Epithelial cell of proximal tubule (primary cell): Measurements from ENCODE around the gene ZNF205. TPM values are rescaled to one million over a fixed set of nuclear protein-coding genes. Genes with fewer than 3 reads are reported as not detected.
"Not testable (repeated sequence)": the region's sequence is repeated elsewhere in the genome, so short reads cannot be mapped to it uniquely, and the experiment has no call there.

Experiments
- DNase-seq: peaks from one replicate; pipeline ENCODE4 v3.0.0-alpha.2; 2011; ENCODE audit warnings: low read depth
- H3K4me3 ChIP-seq: 2 replicates; pipeline ENCODE4 v1.5.1; 2011; ENCODE audit warnings: low read depth, mild to moderate bottlenecking, low read length
- total RNA-seq: library from RNA; depleted of rRNA; stranded (reverse); fragments of >200 nt; gene quantifications from 2 replicates; pipeline ENCODE4 v1.2.3, GENCODE V29; 2015
- TF ChIP-seq, protein P1 (sequence below): conservative IDR thresholded peaks from 2 replicates; pipeline ENCODE4 v1.5.1; 2012; ENCODE audit warnings: low read depth, mild to moderate bottlenecking, low read length

The ZNF205 gene
- total RNA-seq, 1 donor from 2014 or later, result 15.8 TPM

DNA sequence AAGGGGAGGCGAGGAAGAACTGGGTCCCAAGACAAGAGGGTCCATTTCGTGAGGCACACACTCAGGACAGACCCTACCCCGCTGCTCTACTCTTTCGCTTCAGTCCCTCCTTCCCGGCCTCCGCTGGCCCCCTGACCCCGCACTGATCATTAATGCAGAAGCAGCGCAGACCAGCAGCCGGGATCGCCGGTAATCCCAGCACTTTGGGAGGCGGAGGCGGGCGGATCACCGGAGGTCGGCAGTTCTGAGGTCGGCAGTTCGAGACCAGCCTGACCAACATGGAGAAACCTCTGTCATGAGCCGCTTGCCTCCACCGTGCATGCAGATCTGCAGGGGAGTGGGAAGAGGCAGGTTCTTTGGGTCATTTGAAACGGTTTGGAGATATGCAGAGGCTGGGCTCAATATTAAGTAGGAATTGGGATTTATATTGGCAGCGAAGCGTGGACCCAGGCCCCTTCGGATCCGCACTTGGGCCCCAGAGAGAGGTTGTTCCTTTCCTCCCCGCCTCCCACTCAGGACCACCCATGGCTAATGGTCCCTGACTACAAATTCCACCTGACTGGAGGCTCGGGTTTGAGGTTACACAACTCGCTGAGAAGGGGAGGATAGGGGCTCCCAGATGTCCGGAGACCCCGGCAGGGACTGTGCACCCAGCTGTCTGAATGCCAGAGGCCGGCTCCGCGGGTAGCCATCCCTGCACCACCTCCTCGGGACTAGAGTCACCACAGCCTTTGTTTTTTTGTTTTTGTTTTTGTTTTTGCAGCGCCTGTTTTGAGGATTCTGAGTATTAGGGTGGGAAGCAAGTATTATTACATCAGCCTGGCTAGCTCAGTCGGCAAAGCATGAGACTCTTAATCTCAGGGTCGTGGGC, 52.0 kb downstream of the ZNF205 start:
- no peak for DNase-seq
- TF ChIP-seq, protein P1, sequence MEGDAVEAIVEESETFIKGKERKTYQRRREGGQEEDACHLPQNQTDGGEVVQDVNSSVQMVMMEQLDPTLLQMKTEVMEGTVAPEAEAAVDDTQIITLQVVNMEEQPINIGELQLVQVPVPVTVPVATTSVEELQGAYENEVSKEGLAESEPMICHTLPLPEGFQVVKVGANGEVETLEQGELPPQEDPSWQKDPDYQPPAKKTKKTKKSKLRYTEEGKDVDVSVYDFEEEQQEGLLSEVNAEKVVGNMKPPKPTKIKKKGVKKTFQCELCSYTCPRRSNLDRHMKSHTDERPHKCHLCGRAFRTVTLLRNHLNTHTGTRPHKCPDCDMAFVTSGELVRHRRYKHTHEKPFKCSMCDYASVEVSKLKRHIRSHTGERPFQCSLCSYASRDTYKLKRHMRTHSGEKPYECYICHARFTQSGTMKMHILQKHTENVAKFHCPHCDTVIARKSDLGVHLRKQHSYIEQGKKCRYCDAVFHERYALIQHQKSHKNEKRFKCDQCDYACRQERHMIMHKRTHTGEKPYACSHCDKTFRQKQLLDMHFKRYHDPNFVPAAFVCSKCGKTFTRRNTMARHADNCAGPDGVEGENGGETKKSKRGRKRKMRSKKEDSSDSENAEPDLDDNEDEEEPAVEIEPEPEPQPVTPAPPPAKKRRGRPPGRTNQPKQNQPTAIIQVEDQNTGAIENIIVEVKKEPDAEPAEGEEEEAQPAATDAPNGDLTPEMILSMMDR, result no peak
- no peak overlapping the region for H3K4me3 ChIP-seq

DNA sequence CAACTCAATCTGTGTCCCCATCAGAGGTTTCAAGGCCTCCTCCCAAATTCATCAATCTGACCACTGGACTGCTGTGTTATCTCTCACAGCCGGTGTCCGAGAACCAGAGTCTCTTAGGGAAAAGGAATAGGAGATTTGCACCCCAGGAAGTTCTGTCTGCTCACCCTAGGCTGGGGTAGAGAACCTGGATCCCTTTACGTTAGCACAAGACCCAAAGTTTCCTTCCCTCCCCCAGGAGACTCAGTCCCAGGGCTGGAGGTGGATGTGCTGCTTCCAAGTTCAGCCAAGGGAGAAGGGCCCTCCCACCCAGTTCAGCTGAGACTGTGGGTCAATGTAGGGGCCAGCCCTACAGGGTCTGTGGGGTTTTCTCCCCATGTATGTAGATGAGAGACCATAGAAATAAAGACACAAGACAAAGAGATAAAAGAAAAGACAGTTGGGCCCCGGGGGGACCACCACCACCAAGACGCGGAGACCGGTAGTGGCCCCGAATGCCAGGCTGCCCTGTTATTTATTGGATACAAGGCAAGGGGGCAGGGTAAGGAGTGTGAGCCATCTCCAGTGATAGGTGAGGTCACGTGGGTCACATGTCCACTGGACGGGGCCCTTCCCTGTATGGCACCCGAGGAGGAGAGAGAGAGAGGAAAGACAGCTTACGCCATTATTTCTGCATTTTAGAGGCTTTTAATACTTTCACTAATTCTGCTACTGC, 52.9 kb downstream of the ZNF205 start:
- TF ChIP-seq, protein P1, result no peak
- peak overlapping the region; percentile 16 for H3K4me3 ChIP-seq
- DNase-seq, result no peak

GRCh38 chr16:3166505-3166886, 54.1 kb downstream of the ZNF205 start:
- TF ChIP-seq, protein P1, result no peak
- H3K4me3 ChIP-seq, result no peak overlapping the region
- DNase-seq, result no peak

DNA sequence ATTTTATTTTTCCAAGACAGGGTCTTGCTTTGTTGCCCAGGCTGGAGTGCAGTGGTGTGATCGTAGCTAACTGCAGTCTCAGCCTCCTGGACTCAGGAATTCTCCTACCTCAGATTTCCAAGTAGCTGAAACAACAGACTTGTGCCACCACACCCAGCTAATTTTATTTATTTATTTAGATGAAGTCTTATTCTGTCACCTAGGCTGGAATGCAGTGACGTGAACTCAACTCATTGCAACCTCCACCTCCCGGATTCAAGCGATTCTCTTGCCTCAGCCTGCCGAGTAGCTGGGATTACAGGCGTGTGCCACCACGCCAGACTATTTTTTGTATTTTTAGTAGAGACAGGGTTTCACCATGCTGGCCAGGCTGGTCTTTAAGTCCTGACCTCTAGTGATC, 56.3 kb downstream of the ZNF205 start:
- not testable (repeated sequence) for H3K4me3 ChIP-seq, DNase-seq

Other genes with a start within 250 kb of the ZNF205 start
- 49.6 and 55.5 TPM in 2 replicates for gene FLYWCH2, start 229.4 kb upstream of the ZNF205 start, total RNA-seq
- 28.0 and 47.1 TPM in 2 replicates for gene FLYWCH1, start 200.7 kb upstream of the ZNF205 start, total RNA-seq
- gene KREMEN2, start 148.3 kb upstream of the ZNF205 start, total RNA-seq, result 0.72 and 4.2 TPM in 2 replicates
- gene PAQR4, start 143.2 kb upstream of the ZNF205 start, total RNA-seq, result 33.4 and 36.0 TPM in 2 replicates
- 107 and 120 TPM in 2 replicates for gene PKMYT1, start 132.1 kb upstream of the ZNF205 start, total RNA-seq
- gene CLDN9, start 99.7 kb upstream of the ZNF205 start, total RNA-seq, result 0.29 and 3.5 TPM in 2 replicates
- 255 and 813 TPM in 2 replicates for gene CLDN6, start 94.4 kb upstream of the ZNF205 start, total RNA-seq
- 451 and 701 TPM in 2 replicates for gene TNFRSF12A, start 92.2 kb upstream of the ZNF205 start, total RNA-seq
- gene HCFC1R1, start 88.6 kb upstream of the ZNF205 start, total RNA-seq, result 14.3 and 39.0 TPM in 2 replicates
- gene THOC6, start 88.6 kb upstream of the ZNF205 start, total RNA-seq, result 19.0 and 24.2 TPM in 2 replicates
- 2.5 and 4.6 TPM in 2 replicates for gene BICDL2, start 75.6 kb upstream of the ZNF205 start, total RNA-seq
- under 0.01 and 0.52 TPM in 2 replicates for gene MMP25, start 66.0 kb upstream of the ZNF205 start, total RNA-seq
- gene IL32, start 46.9 kb upstream of the ZNF205 start, total RNA-seq, result 461 and 747 TPM in 2 replicates
- not detected in 2 replicates for gene ZSCAN10, start 13.3 kb upstream of the ZNF205 start, total RNA-seq
- gene ZNF213, start 22.4 kb downstream of the ZNF205 start, total RNA-seq, result 2.4 and 7.7 TPM in 2 replicates
- 0.52 TPM in 1 of 2 replicates, not detected in the other for gene OR1F1, start 75.6 kb downstream of the ZNF205 start, total RNA-seq
- 6.1 and 6.3 TPM in 2 replicates for gene ZNF200, start 122.6 kb downstream of the ZNF205 start, total RNA-seq
- not detected in 2 replicates for gene MEFV, start 144.0 kb downstream of the ZNF205 start, total RNA-seq
- gene ZNF263, start 170.9 kb downstream of the ZNF205 start, total RNA-seq, result 18.1 and 33.1 TPM in 2 replicates
- gene TIGD7, start 192.8 kb downstream of the ZNF205 start, total RNA-seq, result 1.8 and 1.9 TPM in 2 replicates
- gene ZNF75A, start 192.9 kb downstream of the ZNF205 start, total RNA-seq, result 8.5 and 12.9 TPM in 2 replicates
- gene OR2C1, start 243.3 kb downstream of the ZNF205 start, total RNA-seq, result not detected in 2 replicates